SK-N-SH treated with all-trans-retinoic acid at 6 μM for 48 hours (cell line): Measurements from ENCODE around the gene ZNF160.

Experiments used
- CSDC2 ChIP-seq: fragments of 250-450 bp; sonication (Bioruptor Pico); IDR thresholded peaks from 2 replicates; pipeline ENCODE4 v1.5.0; 2020; ENCODE audit warnings: mild to moderate bottlenecking, moderate library complexity
- ESRRG ChIP-seq: fragments of 250-450 bp; sonication (Bioruptor Pico); IDR thresholded peaks from 2 replicates; pipeline ENCODE4 v1.6.1; 2021; ENCODE audit warnings: mild to moderate bottlenecking
- TSHZ2 ChIP-seq: fragments of 250-450 bp; sonication (Bioruptor Pico); IDR thresholded peaks from 2 replicates; pipeline ENCODE4 v1.5.0; 2020; ENCODE audit warnings: mild to moderate bottlenecking, moderate library complexity
- ZC3H10 ChIP-seq: fragments of 250-450 bp; sonication (Bioruptor Pico); IDR thresholded peaks from 2 replicates; pipeline ENCODE4 v1.5.1; 2021; ENCODE audit warnings: mild to moderate bottlenecking, moderate library complexity
- ZFP3 ChIP-seq: fragments of 250-450 bp; sonication (Bioruptor Pico); IDR thresholded peaks from 2 replicates; pipeline ENCODE4 v1.5.0; 2020; ENCODE audit warnings: mild to moderate bottlenecking, moderate library complexity
- TF ChIP-seq, protein P1 (sequence below): fragments of 250-450 bp; sonication (Bioruptor Pico); IDR thresholded peaks from 2 replicates; pipeline ENCODE4 v1.8.0; 2020; ENCODE audit warnings: mild to moderate bottlenecking, moderate library complexity, borderline replicate concordance

DNA sequence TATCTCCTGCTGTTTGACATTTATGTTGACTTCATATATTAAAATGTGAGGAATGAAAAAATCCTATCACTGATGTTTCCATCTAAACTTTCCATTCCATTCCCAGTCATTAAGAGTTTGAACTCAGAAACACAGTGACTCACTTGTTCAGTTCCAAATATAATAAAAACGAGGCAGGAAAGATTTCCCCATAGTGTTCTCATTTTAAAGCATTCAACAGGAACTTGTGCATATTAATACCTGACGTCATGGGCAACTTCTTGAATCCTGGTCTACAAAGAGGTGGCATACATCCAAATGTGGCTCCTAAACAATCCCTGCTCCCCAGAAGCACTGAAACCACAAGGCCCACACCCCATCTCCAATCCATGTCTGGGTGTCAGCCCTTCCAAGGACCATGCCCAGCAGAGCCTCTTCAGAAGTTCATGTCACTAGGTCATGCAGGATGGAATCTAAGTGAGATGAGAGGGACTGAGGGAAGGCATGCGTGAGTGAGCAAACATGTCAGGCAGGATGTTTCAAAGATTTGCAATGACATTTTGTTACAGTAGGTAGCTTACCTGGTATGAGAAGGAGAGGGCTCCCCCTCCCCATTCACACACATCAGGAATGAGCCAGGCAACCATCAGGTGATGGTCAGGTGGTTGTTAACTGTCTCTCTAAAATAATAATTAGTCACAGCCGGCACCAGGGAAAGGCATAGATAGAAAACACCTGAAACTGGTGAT lies 68.1 kb downstream of the ZNF160 start:
- TF ChIP-seq, protein P1, sequence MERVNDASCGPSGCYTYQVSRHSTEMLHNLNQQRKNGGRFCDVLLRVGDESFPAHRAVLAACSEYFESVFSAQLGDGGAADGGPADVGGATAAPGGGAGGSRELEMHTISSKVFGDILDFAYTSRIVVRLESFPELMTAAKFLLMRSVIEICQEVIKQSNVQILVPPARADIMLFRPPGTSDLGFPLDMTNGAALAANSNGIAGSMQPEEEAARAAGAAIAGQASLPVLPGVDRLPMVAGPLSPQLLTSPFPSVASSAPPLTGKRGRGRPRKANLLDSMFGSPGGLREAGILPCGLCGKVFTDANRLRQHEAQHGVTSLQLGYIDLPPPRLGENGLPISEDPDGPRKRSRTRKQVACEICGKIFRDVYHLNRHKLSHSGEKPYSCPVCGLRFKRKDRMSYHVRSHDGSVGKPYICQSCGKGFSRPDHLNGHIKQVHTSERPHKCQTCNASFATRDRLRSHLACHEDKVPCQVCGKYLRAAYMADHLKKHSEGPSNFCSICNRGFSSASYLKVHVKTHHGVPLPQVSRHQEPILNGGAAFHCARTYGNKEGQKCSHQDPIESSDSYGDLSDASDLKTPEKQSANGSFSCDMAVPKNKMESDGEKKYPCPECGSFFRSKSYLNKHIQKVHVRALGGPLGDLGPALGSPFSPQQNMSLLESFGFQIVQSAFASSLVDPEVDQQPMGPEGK (CRISPR knock-in tag) = no peak
- TF ChIP-seq ESRRG (CRISPR knock-in tag) (no peak), TSHZ2 (CRISPR knock-in tag) (no peak), ZC3H10 (CRISPR knock-in tag) (no peak), CSDC2 (CRISPR knock-in tag) (no peak), ZFP3 (CRISPR knock-in tag) (no peak)
